GM19239 (cell line): ENCODE measurements around the gene ADAMTS7.
"Not testable (repeated sequence)": the region's sequence is repeated elsewhere in the genome, so short reads cannot be mapped to it uniquely, and the experiment has no call there.

Experiments
- DNase-seq: peaks from one replicate; pipeline ENCODE4 v3.0.0; 2011; ENCODE audit warnings: low spot score; ENCODE audit not compliant: insufficient read length
- FAIRE-seq: peaks from 2 replicates; lab custom pipeline; 2011; peaks lifted over from hg19 to GRCh38; lab: Jason Lieb, UNC

Gene ADAMTS7

DNA sequence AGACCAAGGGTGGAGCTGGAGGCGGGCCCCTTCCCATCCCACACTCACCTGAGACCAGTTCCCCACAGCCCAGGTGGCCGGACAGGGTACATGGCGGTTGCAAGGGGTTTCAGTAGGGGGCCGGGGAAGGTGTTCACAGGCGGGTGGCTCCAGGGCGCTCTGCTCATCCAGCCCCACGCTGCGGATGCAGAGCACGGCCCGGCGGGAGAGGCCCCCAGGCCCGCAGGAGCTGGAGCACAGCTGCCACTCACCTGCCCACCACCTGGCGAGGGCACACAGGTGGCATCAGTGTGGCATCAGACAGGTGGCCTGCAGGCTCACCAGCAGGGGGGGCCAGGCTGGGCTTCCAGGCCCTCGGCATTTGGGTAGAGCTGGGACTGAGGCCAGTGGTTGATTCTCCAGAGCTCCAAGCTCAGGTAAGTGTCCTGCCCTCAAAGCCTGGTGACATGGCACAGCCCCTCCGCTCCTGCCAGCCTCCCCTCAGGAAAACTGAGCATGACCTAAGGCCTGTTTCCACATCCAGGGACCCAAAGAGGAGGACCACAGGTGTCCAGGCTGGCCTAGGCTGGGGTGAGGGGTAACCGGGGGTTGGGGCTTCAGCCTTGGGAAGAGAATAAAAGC lies 43.8 kb downstream of the ADAMTS7 start:
- DNase-seq (no peak), FAIRE-seq (no peak)

- FAIRE-seq, result not testable (repeated sequence)
These were observed 44.6 kb downstream of the ADAMTS7 start for GRCh38 chr15:78766641-78767071.

DNA sequence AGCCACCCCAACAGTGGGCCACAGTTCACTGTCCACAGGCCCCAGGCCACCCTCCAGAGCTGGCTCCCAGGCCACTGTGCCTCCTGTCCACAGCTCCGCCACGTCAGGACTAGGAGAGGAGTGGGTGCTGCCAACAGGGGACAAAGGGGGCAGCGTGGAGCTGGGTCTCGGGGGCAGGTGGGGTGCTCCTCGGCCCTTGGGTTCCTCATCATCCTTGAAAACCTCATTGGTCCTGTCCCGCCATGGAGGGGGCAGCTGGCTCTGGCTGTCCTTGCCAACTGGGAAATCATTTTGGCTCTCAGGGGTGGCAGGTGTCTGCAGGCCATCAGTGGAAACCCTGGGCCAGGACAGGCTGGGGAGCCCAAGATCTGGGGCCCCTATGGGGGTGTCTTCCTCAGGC lies 45.2 kb downstream of the ADAMTS7 start:
- FAIRE-seq, result no peak
- no peak for DNase-seq

More at GRCh38 chr15:78766641-78767071, 44.6 kb downstream of the ADAMTS7 start:
- DNase-seq, result not testable (repeated sequence)

GRCh38 chr15:78765154-78765860 lies 46.0 kb downstream of the ADAMTS7 start:
- FAIRE-seq, DNase-seq: not testable (repeated sequence)

- not testable (repeated sequence) for FAIRE-seq, DNase-seq
These were observed 46.7 kb downstream of the ADAMTS7 start for GRCh38 chr15:78764340-78765153.

GRCh38 chr15:78763796-78764241 lies 47.4 kb downstream of the ADAMTS7 start:
- DNase-seq (no peak), FAIRE-seq (no peak)

- FAIRE-seq (no peak), DNase-seq (no peak)
These were observed 48.1 kb downstream of the ADAMTS7 start for GRCh38 chr15:78762985-78763795.

DNA sequence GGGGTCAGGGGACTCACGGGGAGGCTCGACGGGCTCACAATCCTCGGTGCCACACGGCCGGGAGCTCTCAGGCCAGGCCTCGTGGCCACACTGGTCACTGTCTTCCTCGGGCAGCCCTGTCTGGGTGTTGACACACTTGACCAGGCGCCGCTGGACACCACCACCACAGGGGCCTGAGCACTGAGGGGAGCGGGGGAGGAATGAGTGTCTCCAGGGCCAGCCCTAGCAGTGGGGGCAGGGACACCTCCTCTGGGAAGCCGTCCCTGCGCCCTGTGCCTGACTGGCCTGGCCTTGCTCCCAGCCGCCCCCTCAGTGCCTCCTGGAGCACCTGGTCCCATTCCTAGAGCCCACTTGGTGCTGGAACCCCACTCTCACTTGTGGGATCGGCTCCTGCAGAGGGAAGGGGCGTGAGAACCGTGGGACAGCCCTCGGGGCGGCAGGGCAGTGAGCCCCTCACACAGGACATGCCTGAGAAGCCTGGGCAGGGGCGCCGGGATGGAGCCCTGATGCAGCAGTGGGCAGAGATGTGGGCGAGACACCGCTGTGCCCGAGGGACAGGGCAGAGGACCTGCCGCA lies 48.8 kb downstream of the ADAMTS7 start:
- DNase-seq, FAIRE-seq: not testable (repeated sequence)

GRCh38 chr15:78761891-78762385 lies 49.3 kb downstream of the ADAMTS7 start:
- DNase-seq (peak; percentile 20), FAIRE-seq (no peak)

GRCh38 chr15:78761475-78761874 lies 49.8 kb downstream of the ADAMTS7 start:
- peak; percentile 87 for DNase-seq
- peak; percentile 86 for FAIRE-seq

GRCh38 chr15:78761020-78761419 lies 50.2 kb downstream of the ADAMTS7 start:
- DNase-seq (no peak), FAIRE-seq (no peak)

DNA sequence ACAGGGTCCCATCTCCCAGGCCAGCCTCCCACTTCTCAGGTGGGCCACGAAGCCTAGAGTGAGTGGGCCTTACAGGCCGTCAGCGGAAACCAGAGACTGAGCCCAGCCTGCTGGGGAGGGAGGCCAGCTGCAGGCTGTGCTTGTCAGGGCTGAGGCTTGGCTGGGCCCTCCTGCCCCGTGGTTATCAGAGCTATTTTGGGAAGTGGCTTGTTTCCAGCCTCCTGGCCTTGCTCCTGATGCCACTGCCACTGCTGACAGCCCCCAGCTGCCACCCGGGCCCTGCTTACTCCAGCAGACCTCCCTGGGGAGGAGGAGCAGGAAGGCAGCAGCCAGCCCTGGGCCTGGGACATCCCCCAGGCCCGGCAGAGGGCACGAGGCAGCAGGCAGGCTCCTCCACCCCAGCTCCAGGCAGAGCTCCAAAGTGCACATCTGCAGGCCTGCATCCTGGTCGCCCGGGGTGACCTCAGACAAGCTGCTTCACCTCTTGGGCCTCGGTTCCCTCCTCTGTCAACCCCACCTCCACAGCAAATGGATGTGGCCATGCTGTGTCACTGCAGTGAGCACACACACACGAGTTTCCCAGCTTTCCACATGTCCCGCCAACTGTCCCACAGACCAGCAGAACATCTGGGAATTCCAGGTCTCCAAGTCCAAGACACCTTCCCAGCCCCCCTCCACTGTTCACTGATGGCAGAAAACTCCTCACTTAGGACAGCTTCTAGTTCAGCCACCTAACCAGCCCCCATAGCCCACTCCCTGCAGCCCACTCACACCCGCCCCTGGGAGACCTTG lies 51.0 kb downstream of the ADAMTS7 start:
- not testable (repeated sequence) for DNase-seq, FAIRE-seq

DNA sequence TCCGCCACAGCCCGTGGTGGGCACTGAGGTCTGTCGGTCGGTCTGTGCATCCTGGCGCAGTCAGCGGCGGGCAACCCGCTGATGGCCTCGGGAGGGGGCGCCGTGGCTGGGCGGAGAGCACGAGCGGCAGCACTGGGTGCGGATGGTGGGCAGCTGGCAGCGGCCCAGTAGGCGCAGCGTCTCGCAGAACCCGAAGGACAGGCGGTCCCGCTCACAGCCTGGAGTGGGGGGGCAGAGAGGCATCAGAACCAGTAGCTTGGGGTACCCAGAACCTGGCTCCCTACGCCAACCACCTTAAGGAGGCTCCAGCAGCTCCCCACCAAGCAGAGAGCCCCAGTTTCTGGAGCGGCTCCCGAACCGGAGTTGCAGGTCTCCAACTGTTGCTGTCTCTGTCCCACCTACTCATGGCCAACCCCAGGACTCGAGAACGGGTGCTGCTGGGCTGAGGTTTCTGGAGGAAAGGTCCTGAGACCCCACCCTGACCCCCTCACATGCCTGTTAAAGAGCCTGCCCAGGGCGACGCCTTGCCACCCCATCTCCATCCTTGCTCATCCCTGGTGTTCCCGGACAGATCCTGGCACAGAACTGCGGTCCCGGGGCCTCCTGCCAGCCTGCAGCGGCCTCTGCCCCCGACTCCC lies 51.8 kb downstream of the ADAMTS7 start:
- not testable (repeated sequence) for FAIRE-seq, DNase-seq

GRCh38 chr15:78758486-78759200 lies 52.6 kb downstream of the ADAMTS7 start:
- FAIRE-seq, DNase-seq: not testable (repeated sequence)

DNA sequence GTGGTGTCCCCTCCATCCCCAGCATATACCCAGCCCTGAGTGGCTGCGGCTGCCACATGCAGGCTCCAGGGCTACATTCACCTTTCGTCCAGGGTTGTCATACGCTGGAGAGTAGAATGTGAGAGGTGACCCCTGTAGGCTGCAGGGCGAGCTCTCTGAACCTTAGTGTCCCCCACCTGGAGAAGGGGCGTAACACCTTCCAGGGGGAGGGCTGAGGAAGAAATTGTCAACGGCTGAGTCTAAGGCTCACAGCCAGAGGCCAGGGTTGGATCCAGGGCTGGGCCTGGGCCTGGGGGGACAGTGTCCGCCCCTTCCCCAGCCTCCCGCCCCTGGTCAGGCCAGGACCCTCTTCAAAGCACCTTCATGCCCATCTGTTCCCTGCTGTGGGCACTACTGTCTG lies 53.2 kb downstream of the ADAMTS7 start:
- not testable (repeated sequence) for DNase-seq, FAIRE-seq

DNA sequence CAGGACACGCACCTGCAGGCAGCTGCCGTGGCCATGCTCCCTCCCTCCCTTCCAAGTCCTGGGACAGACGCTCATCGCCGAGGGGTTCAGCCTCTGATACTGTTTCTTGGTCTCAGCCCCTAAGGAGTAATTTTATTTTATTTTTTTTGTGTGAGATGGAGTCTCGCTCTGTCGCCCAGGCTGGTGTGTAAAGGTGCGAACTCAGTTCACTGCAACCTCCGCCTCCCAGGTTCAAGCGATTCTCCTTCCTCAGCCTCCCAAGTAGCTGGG lies 53.7 kb downstream of the ADAMTS7 start:
- DNase-seq, result no peak
- FAIRE-seq, result no peak

DNA sequence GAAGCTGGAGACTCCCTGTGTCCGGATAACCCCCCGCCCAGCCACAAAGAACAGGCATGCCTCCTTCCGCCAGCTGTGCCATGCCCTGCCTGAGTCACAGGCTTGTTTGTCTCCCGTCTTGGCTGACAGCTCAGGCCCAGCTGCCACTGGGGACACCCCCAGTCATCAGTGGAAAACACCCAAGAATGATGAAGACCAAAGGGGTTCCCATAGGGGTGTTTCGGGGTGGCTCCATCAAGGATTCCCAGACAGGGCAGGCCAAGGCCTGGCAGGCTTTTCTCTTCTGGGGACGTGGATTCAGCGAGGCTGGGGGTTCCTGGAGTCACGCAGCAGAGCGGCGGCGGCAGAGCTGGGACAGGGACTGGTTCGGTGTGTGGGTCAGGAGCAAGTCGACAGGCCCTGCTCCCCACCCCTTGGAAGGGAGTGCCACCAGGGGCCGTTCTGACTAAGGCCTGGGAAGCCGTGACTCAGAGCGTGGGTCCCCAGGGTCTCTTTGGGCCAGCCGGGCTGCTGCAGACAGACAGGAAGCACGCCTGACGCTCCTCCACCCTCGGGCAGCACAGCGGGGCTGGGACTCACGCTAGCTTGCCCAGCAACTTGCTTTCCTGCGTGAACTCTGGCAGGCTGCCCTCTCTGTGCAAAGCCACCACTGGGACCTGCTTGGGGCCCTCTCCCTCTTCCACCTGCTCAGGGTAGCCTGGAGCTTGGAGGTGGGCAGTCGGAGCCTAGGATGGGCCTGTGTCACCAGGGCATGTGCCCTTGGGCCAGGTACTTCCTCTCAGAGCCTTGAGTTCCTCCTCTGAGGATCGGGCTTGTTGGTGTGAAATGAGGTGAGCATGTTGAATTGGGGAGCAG lies 54.3 kb downstream of the ADAMTS7 start:
- peak; percentile 25 for DNase-seq
- peak; percentile 91 for FAIRE-seq
